ENCODE results near the gene LYRM4.

Gene LYRM4

DNA sequence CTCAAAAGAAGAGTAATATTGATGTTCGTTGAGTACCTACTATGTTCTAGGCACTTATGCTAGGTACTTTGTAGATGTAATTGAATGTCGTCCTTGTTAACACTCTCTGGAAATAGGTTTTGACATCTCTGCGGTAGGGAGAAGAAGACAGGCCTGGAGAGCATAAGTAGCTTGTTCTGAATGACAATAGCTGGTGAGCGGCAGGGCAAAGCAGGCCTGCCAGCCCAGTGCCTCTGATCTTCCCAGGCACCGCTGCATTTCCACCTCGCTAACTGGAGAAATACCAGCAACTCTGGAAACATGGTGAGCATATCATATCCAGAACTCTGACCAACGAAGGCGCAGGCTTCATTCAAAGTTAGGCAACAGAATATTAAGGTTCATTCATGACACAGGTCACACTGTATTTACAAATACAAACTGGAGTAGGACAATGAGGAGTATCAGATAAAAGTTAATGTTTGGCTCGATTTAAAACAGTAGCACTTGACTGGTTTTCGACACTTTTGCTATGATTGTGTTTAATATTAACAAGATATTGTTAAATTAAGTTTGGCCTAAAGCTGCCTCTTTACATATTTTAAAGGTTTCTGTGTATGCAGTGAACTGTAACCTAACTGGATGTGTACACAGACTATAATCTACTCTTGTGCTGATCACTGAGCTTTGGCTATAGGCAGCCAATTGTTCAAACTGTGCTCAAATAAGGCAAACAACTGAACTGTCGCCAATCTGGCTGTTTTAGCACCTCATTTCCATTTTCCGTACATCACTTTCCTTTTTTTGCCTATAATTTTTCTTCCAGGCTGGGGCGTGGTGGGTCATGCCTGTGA, 121.5 kb downstream of the LYRM4 start:
- Histone ChIP-seq H2AFZ (ENCODE audit: insufficient read depth, low read length, poor library complexity) (no peak overlapping the region), H3K9ac (ENCODE audit: low read length) (no peak overlapping the region), H4K8ac (ENCODE audit: low read depth, low read length) (no peak overlapping the region), H3K18ac (ENCODE audit: low read length) (no peak overlapping the region), H3K4me2 (ENCODE audit: low read length) (no peak overlapping the region), H2AK5ac (ENCODE audit: low read length) (no peak overlapping the region), H2BK12ac (ENCODE audit: low read length) (no peak overlapping the region), H3K4me3 (ENCODE audit: low read depth, low read length) (no peak overlapping the region), H4K91ac (ENCODE audit: low read depth, low read length) (no peak overlapping the region), H3K27me3 (ENCODE audit: insufficient read depth, low read length) (no peaks in the 10 kb centered on the region), H3K36me3 (ENCODE audit: control insufficient read depth in 1 of 2, insufficient read depth in 2 of 2, low read length in 2 of 2) (no peaks in the 10 kb centered on the region), H3K14ac (ENCODE audit: low read length) (no peak overlapping the region), H3K4ac (ENCODE audit: low read depth, low read length) (no peak overlapping the region), H3K79me1 (ENCODE audit: low read length) (no peaks in the 10 kb centered on the region), H3K9me3 (ENCODE audit: insufficient read depth, low read depth, low read length) (peaks cover 2% of the 10 kb centered on the region), H4K12ac (ENCODE audit: low read depth, low read length) (no peak overlapping the region), H3K27ac (ENCODE audit: low read depth, low read length) (no peak overlapping the region), H3K79me2 (ENCODE audit: control insufficient read depth, insufficient read depth, low read length, poor library complexity) (no peaks in the 10 kb centered on the region), H3K4me1 (ENCODE audit: control insufficient read depth in 1 of 2, insufficient read depth in 2 of 2, low read length in 2 of 2) (no peaks in the 10 kb centered on the region), H3K23ac (ENCODE audit: low read length) (no peak overlapping the region), H2BK120ac (ENCODE audit: insufficient read depth, low read length, poor library complexity) (no peak overlapping the region), H2BK5ac (ENCODE audit: low read depth, low read length, poor library complexity) (no peak overlapping the region)
- DNase-seq: no peak
- no CpG with 5 or more reads among the region's 13 CpGs for WGBS (ENCODE audit: extremely low coverage, insufficient coverage, insufficient read length)

DNA sequence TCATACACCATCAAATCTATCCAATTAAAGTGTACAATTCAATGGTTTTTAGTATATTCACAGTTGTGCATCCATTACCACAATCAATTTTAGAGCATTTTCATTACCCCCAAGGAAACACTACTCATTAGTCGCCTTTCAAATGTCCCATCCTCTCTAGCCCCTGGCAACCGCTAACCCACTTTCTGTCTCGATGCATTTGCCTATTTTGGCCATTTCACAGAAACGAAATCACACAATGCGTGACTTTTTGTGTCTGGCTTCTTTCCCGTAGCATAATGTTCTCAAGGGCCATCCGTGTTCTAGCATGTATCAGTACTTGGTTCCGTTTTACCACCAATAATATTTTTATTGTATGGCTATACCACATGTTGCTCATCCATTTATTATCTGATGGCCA, 123.9 kb downstream of the LYRM4 start:
- H2AFZ ChIP-seq (ENCODE audit: insufficient read depth, low read length, poor library complexity): no peak overlapping the region
- H3K79me2 ChIP-seq (ENCODE audit: control insufficient read depth, insufficient read depth, low read length, poor library complexity): no peaks in the 10 kb centered on the region
- WGBS (ENCODE audit: extremely low coverage, insufficient coverage, insufficient read length): no CpG with 5 or more reads among the region's 8 CpGs
- no peaks in the 10 kb centered on the region for H3K27me3 ChIP-seq (ENCODE audit: insufficient read depth, low read length)
- no peak overlapping the region for H2AK5ac ChIP-seq (ENCODE audit: low read length)
- H3K79me1 ChIP-seq (ENCODE audit: low read length): no peaks in the 10 kb centered on the region
- H3K4ac ChIP-seq (ENCODE audit: low read depth, low read length): no peak overlapping the region
- no peak overlapping the region for H4K12ac ChIP-seq (ENCODE audit: low read depth, low read length)
- H3K4me3 ChIP-seq (ENCODE audit: low read depth, low read length): no peak overlapping the region
- no peaks in the 10 kb centered on the region for H3K4me1 ChIP-seq (ENCODE audit: control insufficient read depth in 1 of 2, insufficient read depth in 2 of 2, low read length in 2 of 2)
- no peak overlapping the region for H3K14ac ChIP-seq (ENCODE audit: low read length)
- no peak overlapping the region for H3K27ac ChIP-seq (ENCODE audit: low read depth, low read length)
- no peak overlapping the region for H3K23ac ChIP-seq (ENCODE audit: low read length)
- no peak overlapping the region for H4K8ac ChIP-seq (ENCODE audit: low read depth, low read length)
- no peak overlapping the region for H2BK12ac ChIP-seq (ENCODE audit: low read length)
- no peak overlapping the region for H4K91ac ChIP-seq (ENCODE audit: low read depth, low read length)
- H2BK5ac ChIP-seq (ENCODE audit: low read depth, low read length, poor library complexity): no peak overlapping the region
- no peaks in the 10 kb centered on the region for H3K36me3 ChIP-seq (ENCODE audit: control insufficient read depth in 1 of 2, insufficient read depth in 2 of 2, low read length in 2 of 2)
- no peak for DNase-seq
- H3K9me3 ChIP-seq (ENCODE audit: insufficient read depth, low read depth, low read length): no peaks in the 10 kb centered on the region
- H3K9ac ChIP-seq (ENCODE audit: low read length): no peak overlapping the region
- no peak overlapping the region for H3K4me2 ChIP-seq (ENCODE audit: low read length)
- no peak overlapping the region for H3K18ac ChIP-seq (ENCODE audit: low read length)
- H2BK120ac ChIP-seq (ENCODE audit: insufficient read depth, low read length, poor library complexity): no peak overlapping the region

DNA sequence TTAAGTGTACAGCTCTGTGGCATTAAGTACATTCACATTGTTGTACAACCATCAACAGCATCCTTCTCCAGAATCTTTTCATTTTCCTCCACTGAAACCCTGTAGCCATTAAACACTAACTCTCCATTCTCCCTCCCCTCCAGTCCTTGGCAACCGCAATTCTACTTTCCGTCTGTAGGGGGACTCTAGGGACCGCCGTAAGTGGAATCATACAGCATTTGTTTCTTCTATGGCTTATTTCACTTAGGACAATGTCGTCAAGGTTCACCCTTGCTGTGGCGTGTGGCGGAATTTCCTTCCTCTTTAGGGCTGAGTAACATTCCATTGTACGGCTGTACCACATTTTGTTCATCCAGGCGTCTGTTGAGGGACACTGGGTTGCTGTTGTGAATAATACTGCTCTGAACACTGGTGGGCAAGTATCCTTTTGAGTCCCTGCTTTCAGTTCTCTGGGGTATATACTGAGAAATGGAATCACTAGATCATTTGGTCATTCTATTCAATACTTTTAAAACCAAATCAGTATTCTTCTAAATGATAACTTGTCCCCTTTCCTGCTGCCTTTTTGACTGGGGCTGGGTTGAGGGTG, 124.9 kb downstream of the LYRM4 start:
- Histone ChIP-seq H3K9ac (ENCODE audit: low read length) (no peak overlapping the region), H3K23ac (ENCODE audit: low read length) (no peak overlapping the region), H3K27ac (ENCODE audit: low read depth, low read length) (no peak overlapping the region), H2BK5ac (ENCODE audit: low read depth, low read length, poor library complexity) (no peak overlapping the region), H4K91ac (ENCODE audit: low read depth, low read length) (no peak overlapping the region), H3K18ac (ENCODE audit: low read length) (no peak overlapping the region), H3K4me3 (ENCODE audit: low read depth, low read length) (no peak overlapping the region), H2BK12ac (ENCODE audit: low read length) (no peak overlapping the region), H3K79me1 (ENCODE audit: low read length) (no peaks in the 10 kb centered on the region), H3K4ac (ENCODE audit: low read depth, low read length) (no peak overlapping the region), H2AFZ (ENCODE audit: insufficient read depth, low read length, poor library complexity) (no peak overlapping the region), H3K4me1 (ENCODE audit: control insufficient read depth in 1 of 2, insufficient read depth in 2 of 2, low read length in 2 of 2) (no peaks in the 10 kb centered on the region), H3K36me3 (ENCODE audit: control insufficient read depth in 1 of 2, insufficient read depth in 2 of 2, low read length in 2 of 2) (no peaks in the 10 kb centered on the region), H2AK5ac (ENCODE audit: low read length) (no peak overlapping the region), H3K4me2 (ENCODE audit: low read length) (no peak overlapping the region), H3K9me3 (ENCODE audit: insufficient read depth, low read depth, low read length) (no peaks in the 10 kb centered on the region), H4K12ac (ENCODE audit: low read depth, low read length) (no peak overlapping the region), H3K27me3 (ENCODE audit: insufficient read depth, low read length) (no peaks in the 10 kb centered on the region), H3K14ac (ENCODE audit: low read length) (no peak overlapping the region), H2BK120ac (ENCODE audit: insufficient read depth, low read length, poor library complexity) (no peak overlapping the region), H4K8ac (ENCODE audit: low read depth, low read length) (no peak overlapping the region), H3K79me2 (ENCODE audit: control insufficient read depth, insufficient read depth, low read length, poor library complexity) (no peaks in the 10 kb centered on the region)
- WGBS (ENCODE audit: extremely low coverage, insufficient coverage, insufficient read length): no CpG with 5 or more reads among the region's 9 CpGs
- peak; percentile 25 to 62 for DNase-seq

- Histone ChIP-seq H3K18ac (ENCODE audit: low read length) (no peak overlapping the region), H2BK5ac (ENCODE audit: low read depth, low read length, poor library complexity) (no peak overlapping the region), H3K14ac (ENCODE audit: low read length) (no peak overlapping the region), H4K91ac (ENCODE audit: low read depth, low read length) (no peak overlapping the region), H2AFZ (ENCODE audit: insufficient read depth, low read length, poor library complexity) (no peak overlapping the region), H3K9me3 (ENCODE audit: insufficient read depth, low read depth, low read length) (peaks cover under 1% of the 10 kb centered on the region), H3K9ac (ENCODE audit: low read length) (no peak overlapping the region), H4K12ac (ENCODE audit: low read depth, low read length) (no peak overlapping the region), H2BK12ac (ENCODE audit: low read length) (no peak overlapping the region), H3K23ac (ENCODE audit: low read length) (no peak overlapping the region), H3K4me1 (ENCODE audit: control insufficient read depth in 1 of 2, insufficient read depth in 2 of 2, low read length in 2 of 2) (peaks cover 5% of the 10 kb centered on the region in 2 experiments), H2AK5ac (ENCODE audit: low read length) (no peak overlapping the region), H3K79me2 (ENCODE audit: control insufficient read depth, insufficient read depth, low read length, poor library complexity) (no peaks in the 10 kb centered on the region), H3K4me3 (ENCODE audit: low read depth, low read length) (no peak overlapping the region), H2BK120ac (ENCODE audit: insufficient read depth, low read length, poor library complexity) (no peak overlapping the region), H3K4ac (ENCODE audit: low read depth, low read length) (no peak overlapping the region), H3K36me3 (ENCODE audit: control insufficient read depth in 1 of 2, insufficient read depth in 2 of 2, low read length in 2 of 2) (no peaks in the 10 kb centered on the region), H3K79me1 (ENCODE audit: low read length) (peaks cover 3% of the 10 kb centered on the region), H3K27me3 (ENCODE audit: insufficient read depth, low read length) (no peaks in the 10 kb centered on the region), H3K27ac (ENCODE audit: low read depth, low read length) (no peak overlapping the region), H4K8ac (ENCODE audit: low read depth, low read length) (no peak overlapping the region), H3K4me2 (ENCODE audit: low read length) (no peak overlapping the region)
- no CpG with 5 or more reads among the region's 2 CpGs for WGBS (ENCODE audit: extremely low coverage, insufficient coverage, insufficient read length)
- DNase-seq: no peak
Measured at GRCh38 chr6:5133943-5134342, 126.8 kb downstream of the LYRM4 start.

All from trophoblast cell (in vitro differentiated cells and primary cell).